ENCODE measurements around the gene AMBP. TPM values are rescaled to one million over a fixed set of nuclear protein-coding genes. Genes with fewer than 3 reads are reported as not detected.

Gene AMBP
- total RNA-seq, 1 experiment from 2014 or later, result 0.22 TPM

- Histone ChIP-seq H3K79me2 (ENCODE audit: low read length) (no peaks in the 10 kb centered on the region), H3K27ac (ENCODE audit: low read length) (no peak overlapping the region)
- CTCF ChIA-PET, result interaction anchor here (0.6 kb wide), 1 partner anchor 174 kb away, joined by 6 read pairs; no protein-coding TSS in a partner anchor
Observed at GRCh38 chr9:114050646-114051045, 27.5 kb downstream of the AMBP start.

GRCh38 chr9:114050226-114050568, 27.9 kb downstream of the AMBP start:
- no peaks in the 10 kb centered on the region for H3F3A ChIP-seq (ENCODE audit: low read length, unreplicated experiment)
- no peak overlapping the region for H2AFZ ChIP-seq (ENCODE audit: low read length)
- DNase-seq (no peak), ATAC-seq (no peak)
- ChIA-PET CTCF (interaction anchor here (0.6 kb wide), 1 partner anchor 173 kb away, joined by 6 read pairs; no protein-coding TSS in a partner anchor), POLR2A (ENCODE audit: unreplicated experiment) (no interaction called here)
- no peak overlapping the region for H3K27ac ChIP-seq (ENCODE audit: low read length)
- no peaks in the 10 kb centered on the region for H3K9me3 ChIP-seq (ENCODE audit: low read length)
- intact Hi-C loops (cut with micrococcal nuclease), result no loop called here
- H3K4me3 ChIP-seq (ENCODE audit: low read length), result no peak overlapping the region
- no peaks in the 10 kb centered on the region; the same call in 1 of the 2 replicates for H3K36me3 ChIP-seq (ENCODE audit: low read depth, low read length)
- BruUV-seq (replicated peaks), result no TSS peak
- TF ChIP-seq EZH2phosphoT487 (IDR thresholded peaks at IDR 0.05; ENCODE audit: borderline replicate concordance, low read length) (no peak), EZH2 (IDR thresholded peaks at IDR 0.05; ENCODE audit: low read length, unreplicated experiment) (no peak), CTCF (conservative IDR thresholded peaks at IDR 0.05; ENCODE audit: low read depth, low read length) (no peak)
- no peaks in the 10 kb centered on the region for H4K20me1 ChIP-seq (ENCODE audit: low read length)
- no peak overlapping the region for H3K9ac ChIP-seq (ENCODE audit: low read length)
- no peaks in the 10 kb centered on the region for H3K27me3 ChIP-seq (ENCODE audit: low read length)
- peaks cover 10% of the 10 kb centered on the region; the same call in 1 of the 2 replicates for H3K4me1 ChIP-seq (ENCODE audit: insufficient read depth, low read length)
- no peaks in the 10 kb centered on the region for H3K9me2 ChIP-seq (replicated peaks; ENCODE audit: low read length)
- H3K79me2 ChIP-seq (ENCODE audit: low read length), result no peaks in the 10 kb centered on the region
- no peak overlapping the region for H3K4me2 ChIP-seq (ENCODE audit: low read length)

More at GRCh38 chr9:114050646-114051045, 27.5 kb downstream of the AMBP start:
- ATAC-seq, result no peak
- Histone ChIP-seq H3K4me1 (ENCODE audit: insufficient read depth, low read length) (peaks cover 10% of the 10 kb centered on the region; the same call in 1 of the 2 replicates), H3F3A (ENCODE audit: low read length, unreplicated experiment) (no peaks in the 10 kb centered on the region), H3K36me3 (ENCODE audit: low read depth, low read length) (no peaks in the 10 kb centered on the region; the same call in 1 of the 2 replicates), H2AFZ (ENCODE audit: low read length) (no peak overlapping the region), H3K4me2 (ENCODE audit: low read length) (no peak overlapping the region), H3K27me3 (ENCODE audit: low read length) (no peaks in the 10 kb centered on the region), H3K9me3 (ENCODE audit: low read length) (no peaks in the 10 kb centered on the region), H3K4me3 (ENCODE audit: low read length) (no peak overlapping the region), H3K9ac (ENCODE audit: low read length) (no peak overlapping the region), H3K9me2 (replicated peaks; ENCODE audit: low read length) (no peaks in the 10 kb centered on the region), H4K20me1 (ENCODE audit: low read length) (no peaks in the 10 kb centered on the region)
- intact Hi-C loops (cut with micrococcal nuclease), result no loop called here
- no peak for DNase-seq
- no TSS peak for BruUV-seq (replicated peaks)
- no peak for TF ChIP-seq EZH2phosphoT487 (IDR thresholded peaks at IDR 0.05; ENCODE audit: borderline replicate concordance, low read length)
- no peak for TF ChIP-seq CTCF (conservative IDR thresholded peaks at IDR 0.05; ENCODE audit: low read depth, low read length)
- POLR2A ChIA-PET (ENCODE audit: unreplicated experiment), result no interaction called here

- TF ChIP-seq EZH2 (IDR thresholded peaks at IDR 0.05; ENCODE audit: low read length, unreplicated experiment), result no peak
- TF ChIP-seq CTCF (conservative IDR thresholded peaks at IDR 0.05; ENCODE audit: low read depth, low read length), result no peak
- TF ChIP-seq EZH2phosphoT487 (IDR thresholded peaks at IDR 0.05; ENCODE audit: borderline replicate concordance, low read length), result no peak
Observed at GRCh38 chr9:114049441-114050225, 28.5 kb downstream of the AMBP start.

More at GRCh38 chr9:114049441-114050225, 28.5 kb downstream of the AMBP start:
- ChIA-PET POLR2A (ENCODE audit: unreplicated experiment) (no interaction called here), CTCF (no interaction called here)
- no peak overlapping the region for H3K9ac ChIP-seq (ENCODE audit: low read length)
- no peaks in the 10 kb centered on the region for H3K79me2 ChIP-seq (ENCODE audit: low read length)
- peaks cover 10% of the 10 kb centered on the region; the same call in 1 of the 2 replicates for H3K4me1 ChIP-seq (ENCODE audit: insufficient read depth, low read length)
- H3K27ac ChIP-seq (ENCODE audit: low read length), result no peak overlapping the region
- no peaks in the 10 kb centered on the region; the same call in 1 of the 2 replicates for H3K36me3 ChIP-seq (ENCODE audit: low read depth, low read length)
- no peaks in the 10 kb centered on the region for H3K9me3 ChIP-seq (ENCODE audit: low read length)
- H3F3A ChIP-seq (ENCODE audit: low read length, unreplicated experiment), result no peaks in the 10 kb centered on the region
- no peak overlapping the region for H2AFZ ChIP-seq (ENCODE audit: low read length)
- BruUV-seq (replicated peaks), result no TSS peak
- H3K9me2 ChIP-seq (replicated peaks; ENCODE audit: low read length), result no peaks in the 10 kb centered on the region
- no peaks in the 10 kb centered on the region for H4K20me1 ChIP-seq (ENCODE audit: low read length)
- no peak for DNase-seq
- no peak overlapping the region for H3K4me2 ChIP-seq (ENCODE audit: low read length)
- no peak overlapping the region for H3K4me3 ChIP-seq (ENCODE audit: low read length)
- intact Hi-C loops (cut with micrococcal nuclease), result no loop called here
- no peak for ATAC-seq
- H3K27me3 ChIP-seq (ENCODE audit: low read length), result no peaks in the 10 kb centered on the region

Measured in PC-3 (cell line).